NCI-H2196 (cell line): Measurements from ENCODE around the gene APOC3.

ENCODE experiments used
- DNase-seq: peaks from one replicate; lab custom pipeline; 2025; ENCODE audit not compliant: unreplicated experiment; lab: John Stamatoyannopoulos, UW

Gene APOC3

GRCh38 chr11:116869610-116870009 is 39.9 kb downstream of the APOC3 start:
- peak; percentile 47 for DNase-seq

GRCh38 chr11:116870054-116870453 is 40.3 kb downstream of the APOC3 start:
- no peak for DNase-seq

- no peak for DNase-seq
These were observed 41.5 kb downstream of the APOC3 start for GRCh38 chr11:116871248-116871647.

GRCh38 chr11:116873381-116873780 is 43.7 kb downstream of the APOC3 start:
- DNase-seq: no peak

GRCh38 chr11:116874251-116874650 is 44.5 kb downstream of the APOC3 start:
- DNase-seq: no peak

GRCh38 chr11:116875194-116875593 is 45.5 kb downstream of the APOC3 start:
- no peak for DNase-seq

GRCh38 chr11:116876656-116877055 is 46.9 kb downstream of the APOC3 start:
- no peak for DNase-seq

- DNase-seq: peak; percentile 65
These were observed 50.3 kb downstream of the APOC3 start for GRCh38 chr11:116879800-116880625.

GRCh38 chr11:116881143-116881542 is 51.4 kb downstream of the APOC3 start:
- no peak for DNase-seq

- no peak for DNase-seq
These were observed 52.7 kb downstream of the APOC3 start for GRCh38 chr11:116882386-116882785.
